Fibroblast of gingiva (primary cell): ENCODE data around the gene IL37.

Experiments
- DNase-seq: peaks from one replicate; pipeline ENCODE4 v3.0.0-alpha.2; 2011; ENCODE audit warnings: low read depth

The IL37 gene

DNA sequence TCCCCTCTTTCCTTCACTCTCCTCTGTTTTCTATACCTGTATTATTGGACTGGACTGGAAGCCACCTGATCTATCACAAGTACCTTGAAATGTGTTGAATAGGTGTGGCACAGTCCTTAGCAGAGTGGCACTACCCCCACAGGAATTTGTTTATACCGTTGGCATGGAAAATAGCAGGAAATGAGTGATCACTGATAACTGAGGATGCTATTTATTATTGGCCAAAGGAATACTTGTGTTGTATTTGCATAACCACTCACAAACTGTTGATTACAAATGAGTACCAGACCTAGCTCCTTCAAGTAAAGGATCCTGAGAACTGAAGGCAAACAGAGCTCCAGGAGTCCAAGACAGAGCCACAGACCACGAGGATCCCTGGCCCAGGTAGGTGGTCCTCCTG is at the start of gene IL37:
TSS of gene IL37 (plus strand) at position 301 of the 400 bp plus-strand sequence. CDS start 1,848 bp downstream, outside the sequence.
- DNase-seq: no peak

DNA sequence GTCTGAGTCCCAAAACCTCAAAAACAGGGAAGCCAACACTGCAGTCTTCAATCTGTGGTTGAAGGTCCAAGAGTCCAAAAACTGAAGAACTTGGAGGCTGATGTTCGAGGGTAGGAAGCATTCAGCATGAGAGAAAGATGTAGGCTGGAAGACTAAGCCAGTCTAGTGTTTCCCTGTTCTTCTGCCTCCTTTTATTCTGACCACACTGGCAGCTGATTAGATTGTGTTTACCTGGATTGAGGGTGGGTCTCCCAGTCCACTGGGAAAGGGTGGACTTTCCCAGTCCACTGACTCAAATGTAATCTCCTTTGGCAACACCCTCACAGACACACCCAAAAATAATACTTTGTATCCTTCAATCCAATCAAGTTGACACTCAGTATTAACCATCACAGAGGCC is 46.9 kb upstream of the IL37 start:
- no peak for DNase-seq

DNA sequence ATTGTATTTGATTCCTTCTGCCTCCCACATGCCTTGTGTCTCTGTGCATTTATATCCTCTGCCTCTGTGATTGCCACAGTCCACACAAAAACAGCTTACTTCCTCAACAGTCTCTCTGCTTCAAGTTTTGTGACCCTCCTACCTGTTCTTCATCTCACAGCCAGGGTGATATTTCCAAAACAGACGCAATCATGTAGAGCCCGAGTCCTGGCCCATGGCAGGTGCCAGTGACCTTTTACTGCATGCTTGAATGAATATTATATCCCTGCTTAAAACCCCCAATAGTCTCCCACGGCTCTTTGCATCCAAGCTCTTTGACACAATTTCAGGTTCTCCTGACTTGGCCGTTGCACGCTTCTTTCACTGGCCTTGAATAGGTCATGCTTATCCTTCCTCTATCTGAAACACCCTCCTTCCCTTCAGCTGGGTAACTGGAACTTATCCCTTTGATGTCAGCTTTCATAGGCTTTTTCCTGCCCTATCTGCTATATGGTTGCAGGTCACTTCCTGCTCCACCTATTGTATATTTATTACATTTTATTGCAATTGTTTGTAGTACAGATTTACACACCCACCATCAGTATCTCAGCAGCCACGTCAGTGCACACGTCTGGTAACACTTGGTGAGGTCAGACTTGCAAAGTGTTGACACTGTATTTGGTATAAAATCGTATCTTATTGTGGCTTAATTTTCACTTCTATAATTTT is 44.7 kb upstream of the IL37 start:
- no peak for DNase-seq

- no peak for DNase-seq
These were observed 43.0 kb upstream of the IL37 start for GRCh38 chr2:112867701-112868631.

GRCh38 chr2:112869258-112869842 is 41.6 kb upstream of the IL37 start:
- DNase-seq: peak; percentile 38

- no peak for DNase-seq
These were observed 39.8 kb upstream of the IL37 start for GRCh38 chr2:112870841-112871835.

GRCh38 chr2:112876257-112876970 is 34.6 kb upstream of the IL37 start:
- no peak for DNase-seq

GRCh38 chr2:112876971-112877361 is 34.0 kb upstream of the IL37 start:
- DNase-seq: no peak

GRCh38 chr2:112877423-112877822 is 33.5 kb upstream of the IL37 start:
- no peak for DNase-seq

- no peak for DNase-seq
These were observed 31.4 kb upstream of the IL37 start for GRCh38 chr2:112879491-112880041.

GRCh38 chr2:112880091-112880531 is 30.9 kb upstream of the IL37 start:
- DNase-seq: no peak

DNA sequence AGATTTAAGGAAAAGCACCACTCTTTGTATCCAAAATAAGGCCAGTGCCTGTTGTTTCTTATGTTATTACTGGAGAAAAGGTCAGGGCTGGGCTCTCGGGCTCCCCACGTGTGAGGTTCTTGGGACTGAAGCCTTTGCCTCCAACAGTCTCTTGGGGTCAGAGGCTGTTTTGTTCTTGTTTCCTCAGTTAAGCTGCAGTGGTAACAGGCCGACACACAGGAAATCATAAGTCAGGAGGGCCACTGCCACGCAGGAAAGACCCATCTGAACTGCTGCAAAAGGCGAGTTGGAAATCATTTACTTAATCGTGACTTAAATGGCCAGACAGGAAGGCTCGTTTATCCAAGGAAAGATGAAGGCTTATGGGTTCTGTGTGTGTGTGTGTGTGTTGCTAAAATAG is 30.3 kb upstream of the IL37 start:
- no peak for DNase-seq

DNA sequence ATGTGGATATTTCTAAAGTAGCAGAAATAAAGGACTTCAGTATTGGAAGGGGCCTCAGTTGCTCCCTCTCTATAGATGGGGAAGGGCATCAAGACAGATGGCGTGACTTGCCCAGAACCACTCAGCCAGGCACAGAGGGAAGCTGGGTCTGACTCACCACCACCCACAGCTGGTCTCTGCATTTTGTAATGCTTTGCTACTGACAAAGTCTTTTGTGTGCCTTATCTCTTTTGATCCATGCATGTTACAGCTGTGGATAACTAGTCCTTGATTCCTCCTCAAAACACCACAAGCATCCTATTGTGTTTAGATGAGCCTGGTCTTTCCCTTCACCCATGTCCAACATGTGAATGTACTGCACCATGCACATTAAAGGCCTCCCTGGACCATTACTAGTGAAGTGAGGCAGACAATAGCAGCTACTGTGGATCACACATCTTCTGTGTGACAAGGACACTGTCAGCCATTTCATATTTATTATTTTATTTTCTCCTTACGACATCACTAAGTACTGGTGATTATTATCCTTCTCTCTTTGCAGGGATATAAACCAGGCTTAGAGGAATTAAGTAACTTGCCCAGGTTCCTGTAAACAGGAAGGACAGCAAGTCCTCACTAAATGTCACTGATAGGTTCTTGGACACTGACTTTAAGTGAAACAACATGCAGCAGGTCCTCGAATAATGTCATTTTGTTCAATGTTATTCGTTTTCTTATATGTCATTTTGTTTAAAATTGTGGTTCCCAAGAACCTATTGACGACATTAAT is 29.6 kb upstream of the IL37 start:
- DNase-seq: no peak

GRCh38 chr2:112883669-112884068 is 27.3 kb upstream of the IL37 start:
- DNase-seq: no peak

GRCh38 chr2:112884869-112885505 is 26.0 kb upstream of the IL37 start:
- DNase-seq: no peak

DNA sequence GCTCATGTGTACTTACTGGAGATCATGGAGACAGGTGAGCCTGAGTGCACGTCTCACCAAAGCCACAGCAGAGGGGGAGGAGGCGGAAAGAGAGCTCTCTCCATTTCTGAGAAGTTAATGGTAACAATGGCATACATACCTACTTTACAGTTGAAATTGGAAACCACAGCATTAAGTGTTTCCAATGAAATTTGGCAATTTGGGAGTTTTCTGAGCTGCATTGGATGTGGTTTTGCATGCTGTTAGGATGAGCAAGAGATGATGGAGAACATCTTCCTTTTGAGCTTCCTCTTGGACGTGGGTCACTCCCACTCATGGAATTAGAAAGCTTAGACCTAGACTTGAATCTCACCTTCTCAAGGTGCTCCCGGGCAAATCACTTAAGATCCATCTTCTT is 25.5 kb upstream of the IL37 start:
- no peak for DNase-seq

DNA sequence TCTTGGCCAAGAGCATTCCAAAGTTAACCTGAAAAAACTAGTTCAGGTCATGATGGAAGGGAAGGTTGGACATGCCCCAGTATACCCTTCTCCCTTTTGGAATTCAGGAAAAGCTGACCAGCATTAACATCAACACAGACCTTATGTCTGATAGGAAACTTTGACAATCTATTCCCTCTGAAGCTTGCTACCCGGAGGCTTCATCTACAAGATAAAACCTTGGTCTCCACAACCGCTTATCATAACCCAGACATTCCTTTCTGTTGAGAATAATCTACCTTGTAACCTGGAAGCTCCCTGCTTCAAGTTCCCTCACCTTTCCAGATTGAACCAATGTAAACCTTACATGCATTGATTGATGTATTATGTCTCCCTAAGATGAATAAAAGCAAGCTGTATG is 24.7 kb upstream of the IL37 start:
- no peak for DNase-seq

DNA sequence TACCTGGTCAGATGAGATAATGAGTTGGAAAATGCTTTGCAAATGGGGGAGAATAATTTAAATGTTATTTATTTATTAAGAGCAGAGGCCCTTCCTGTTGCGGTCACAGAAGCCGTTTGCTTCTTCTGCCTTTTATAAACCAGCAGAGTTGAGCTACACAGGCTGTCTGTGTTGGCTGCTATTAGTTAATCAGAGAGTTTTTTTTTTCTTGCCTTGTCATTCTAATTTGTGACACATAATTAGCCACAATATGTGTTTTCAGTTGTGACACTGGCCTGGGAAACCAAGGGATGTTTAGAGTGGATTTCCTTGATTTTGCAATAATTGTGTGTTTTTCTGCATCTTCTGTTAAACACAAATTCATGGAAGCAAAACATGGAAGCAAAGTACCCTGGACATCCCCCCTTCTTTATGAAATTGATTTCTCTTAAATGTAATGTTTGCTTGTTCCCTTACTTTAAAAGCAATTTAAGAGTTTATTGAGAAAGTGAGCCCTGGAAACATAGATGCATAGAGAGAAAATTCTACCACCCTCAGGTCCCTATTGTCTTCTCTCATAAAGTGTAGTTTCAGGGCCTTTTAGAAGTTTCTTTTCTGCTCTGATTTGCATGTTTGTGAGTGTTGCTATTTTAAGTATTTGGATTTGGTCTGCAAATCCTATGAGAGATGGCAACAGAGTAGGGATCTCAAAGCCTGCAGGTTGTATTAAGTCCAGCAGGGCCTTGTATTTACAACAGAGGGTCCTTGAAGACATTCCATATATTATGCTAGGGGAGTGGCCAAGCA is 22.8 kb upstream of the IL37 start:
- no peak for DNase-seq

DNA sequence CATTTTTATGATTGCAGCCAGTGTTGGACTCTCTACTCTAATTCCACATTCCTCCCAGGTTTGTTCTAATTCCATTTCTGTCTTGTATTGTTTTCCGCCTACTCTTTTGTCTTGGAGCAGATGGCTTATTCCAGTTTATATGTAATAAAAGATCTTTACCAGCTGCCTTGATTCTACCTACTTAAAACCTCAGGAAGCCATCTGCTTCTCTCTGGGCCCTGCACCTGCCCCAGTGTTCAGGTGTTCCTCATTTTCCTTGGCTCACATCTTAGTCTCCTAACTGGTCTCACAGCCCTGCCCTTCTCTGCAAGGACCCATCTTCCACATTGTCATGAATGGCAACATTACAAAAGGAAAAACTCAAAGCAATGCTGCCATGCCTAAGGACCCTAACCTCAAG is 21.0 kb upstream of the IL37 start:
- DNase-seq: no peak
